Activated CD8-positive, alpha-beta T cell treated with anti-CD3 and anti-CD28 coated beads for 36 hours (primary cell): ENCODE data around the gene SYT5. TPM values are rescaled to one million over a fixed set of nuclear protein-coding genes. Genes with fewer than 3 reads are reported as not detected.
"Not testable (repeated sequence)": the region's sequence is repeated elsewhere in the genome, so short reads cannot be mapped to it uniquely, and the experiment has no call there.

Experiments
- ATAC-seq: fragments of 200-7000 bp; cut with Tn5 transposase; one replicate; pipeline ENCODE4 v1.10.0; 2021; ENCODE audit warnings: mild to moderate bottlenecking, moderate library complexity
- CTCF ChIA-PET: fragments of 350-600 bp; sonication (Branson Sonifier 250); formaldehyde crosslinking; loops from one replicate; lab custom pipeline; 2021; ENCODE audit warnings: antibody characterized with exemption; lab: Charles Lee
- POLR2A ChIA-PET: fragments of 350-600 bp; sonication (Branson Sonifier 250); formaldehyde crosslinking; loops from one replicate; lab custom pipeline; 2021; ENCODE audit warnings: antibody characterized with exemption; lab: Charles Lee
- DNase-seq: peaks from one replicate; pipeline ENCODE4 v3.0.0-alpha.2; 2020
- H3K27ac Mint-ChIP-seq: one replicate; pipeline ENCODE4 v1.8.0; 2021; ENCODE audit warnings: mild to moderate bottlenecking, mixed read lengths
- H3K27me3 Mint-ChIP-seq: one replicate; pipeline ENCODE4 v1.8.0; 2021; ENCODE audit warnings: mixed read lengths
- H3K36me3 Mint-ChIP-seq: one replicate; pipeline ENCODE4 v1.8.0; 2021; ENCODE audit warnings: low read depth, mixed read lengths
- H3K4me1 Mint-ChIP-seq: one replicate; pipeline ENCODE4 v1.8.0; 2021; ENCODE audit warnings: low read depth, mixed read lengths
- H3K4me3 Mint-ChIP-seq: one replicate; pipeline ENCODE4 v1.8.0; 2021; ENCODE audit warnings: mild to moderate bottlenecking, moderate library complexity, mixed read lengths
- H3K9me3 Mint-ChIP-seq: one replicate; pipeline ENCODE4 v1.8.0; 2021; ENCODE audit warnings: mixed read lengths
- CTCF ChIP-seq: fragments of 200-600 bp; IDR thresholded peaks from one replicate; pipeline ENCODE4 v1.8.0; 2022; ENCODE audit warnings: antibody characterized with exemption, mild to moderate bottlenecking
- intact Hi-C: fragments of 100-400 bp; cut with micrococcal nuclease; formaldehyde crosslinking; loops from one replicate; pipeline ENCODE4 v1.10.0; 2022
- total RNA-seq, 2 experiments: library from RNA; stranded (reverse); gene quantifications; one replicate each; pipeline ENCODE4 v1.2.3, GENCODE V29; 2021

SYT5 gene
- total RNA-seq, 2 experiments from 2014 or later, result not detected

- peaks cover 21% of the 10 kb centered on the region for H3K4me1 Mint-ChIP-seq
Measured at GRCh38 chr19:55174425-55175116, 5.5 kb downstream of the SYT5 start.

GRCh38 chr19:55173714-55174409, 6.2 kb downstream of the SYT5 start:
- Mint-ChIP-seq H3K36me3 (no peaks in the 10 kb centered on the region), H3K9me3 (no peaks in the 10 kb centered on the region), H3K4me3 (peak overlapping the region; percentile 47), H3K4me1 (peaks cover 16% of the 10 kb centered on the region), H3K27ac (no peak overlapping the region), H3K27me3 (peaks cover 72% of the 10 kb centered on the region)
- CTCF ChIA-PET, result interaction anchor here (1.2 to 1.5 kb wide), 3 partner anchors 8 to 16 kb away, joined by 3 to 12 read pairs (median 9); partner anchors contain the start of genes DNAAF3 and TNNI3
- DNase-seq (peak; percentile 55), ATAC-seq (peak; percentile 60)
- TF ChIP-seq CTCF, result no peak
- intact Hi-C loops, result no loop called here
- POLR2A ChIA-PET, result interaction anchor here (1.4 kb wide), 1 partner anchor 85 kb away, joined by 5 read pairs; the partner anchor contains the start of gene PPP6R1

More at GRCh38 chr19:55174425-55175116, 5.5 kb downstream of the SYT5 start:
- CTCF ChIA-PET, result interaction anchor here (1.2 to 1.5 kb wide), 3 partner anchors 8 to 17 kb away, joined by 3 to 12 read pairs (median 9); partner anchors contain the start of genes DNAAF3 and TNNI3
- no peaks in the 10 kb centered on the region for H3K36me3 Mint-ChIP-seq
- intact Hi-C loops, result no loop called here
- DNase-seq (no peak), ATAC-seq (no peak)
- POLR2A ChIA-PET, result interaction anchor here (0.6 to 1.4 kb wide), 3 partner anchors 39 to 85 kb away, joined by 3 to 5 read pairs (median 4); partner anchors contain the start of gene PPP6R1
- H3K27ac Mint-ChIP-seq, result no peak overlapping the region
- H3K27me3 Mint-ChIP-seq, result peaks cover 71% of the 10 kb centered on the region
- peak overlapping the region; percentile 47 for H3K4me3 Mint-ChIP-seq
- no peak for TF ChIP-seq CTCF
- H3K9me3 Mint-ChIP-seq, result no peaks in the 10 kb centered on the region

GRCh38 chr19:55173186-55173713, 6.8 kb downstream of the SYT5 start:
- no peak overlapping the region for H3K27ac Mint-ChIP-seq
- H3K9me3 Mint-ChIP-seq, result no peaks in the 10 kb centered on the region
- POLR2A ChIA-PET, result interaction anchor here (1.4 kb wide), 1 partner anchor 86 kb away, joined by 5 read pairs; the partner anchor contains the start of gene PPP6R1
- CTCF ChIA-PET, result interaction anchor here (1.2 to 1.5 kb wide), 2 partner anchors 13 to 15 kb away, joined by 3 to 12 read pairs; partner anchors contain the start of gene TNNI3
- TF ChIP-seq CTCF, result no peak
- H3K4me3 Mint-ChIP-seq, result peak overlapping the region; percentile 47
- DNase-seq (no peak), ATAC-seq (no peak)
- no peaks in the 10 kb centered on the region for H3K36me3 Mint-ChIP-seq
- intact Hi-C loops, result no loop called here
- H3K27me3 Mint-ChIP-seq, result peaks cover 70% of the 10 kb centered on the region
- H3K4me1 Mint-ChIP-seq, result peaks cover 11% of the 10 kb centered on the region

- H3K27ac Mint-ChIP-seq, result no peak overlapping the region
- peaks cover 68% of the 10 kb centered on the region for H3K27me3 Mint-ChIP-seq
- no peak for DNase-seq
- H3K4me3 Mint-ChIP-seq, result no peak overlapping the region
- no peaks in the 10 kb centered on the region for H3K36me3 Mint-ChIP-seq
- intact Hi-C loops, result no loop called here
- CTCF ChIA-PET, result no interaction called here
- peaks cover 11% of the 10 kb centered on the region for H3K4me1 Mint-ChIP-seq
- no peak for ATAC-seq
- POLR2A ChIA-PET, result no interaction called here
- TF ChIP-seq CTCF, result no peak
- no peaks in the 10 kb centered on the region for H3K9me3 Mint-ChIP-seq
Measured at GRCh38 chr19:55172741-55173140, 7.3 kb downstream of the SYT5 start.

GRCh38 chr19:55172318-55172717, 7.8 kb downstream of the SYT5 start:
- Mint-ChIP-seq H3K4me1 (peaks cover 11% of the 10 kb centered on the region), H3K27me3 (peaks cover 70% of the 10 kb centered on the region)
- H3K27ac Mint-ChIP-seq, DNase-seq, H3K36me3 Mint-ChIP-seq, H3K4me3 Mint-ChIP-seq, H3K9me3 Mint-ChIP-seq, ATAC-seq, POLR2A ChIA-PET, intact Hi-C loops: not testable (repeated sequence)
- CTCF ChIA-PET, result interaction anchor here (4.7 kb wide), 1 partner anchor 12 kb away, joined by 16 read pairs; no protein-coding TSS in a partner anchor
